A549 treated with dexamethasone at 1 μM for 4 hours (cell line): Measurements from ENCODE around the gene THUMPD1. TPM values are rescaled to one million over a fixed set of nuclear protein-coding genes. Genes with fewer than 3 reads are reported as not detected.

Experiments used
- total RNA-seq: library from RNA; stranded (reverse); fragments of 200-300 nt; extraction: Qiagen RNA extraction; gene quantifications from 5 replicates; pipeline ENCODE4 v1.2.3, GENCODE V29; 2022

THUMPD1 gene, protein sequence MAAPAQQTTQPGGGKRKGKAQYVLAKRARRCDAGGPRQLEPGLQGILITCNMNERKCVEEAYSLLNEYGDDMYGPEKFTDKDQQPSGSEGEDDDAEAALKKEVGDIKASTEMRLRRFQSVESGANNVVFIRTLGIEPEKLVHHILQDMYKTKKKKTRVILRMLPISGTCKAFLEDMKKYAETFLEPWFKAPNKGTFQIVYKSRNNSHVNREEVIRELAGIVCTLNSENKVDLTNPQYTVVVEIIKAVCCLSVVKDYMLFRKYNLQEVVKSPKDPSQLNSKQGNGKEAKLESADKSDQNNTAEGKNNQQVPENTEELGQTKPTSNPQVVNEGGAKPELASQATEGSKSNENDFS
- total RNA-seq = 23.0 to 28.1 TPM (median 26.8 TPM) in 5 replicates

DNA sequence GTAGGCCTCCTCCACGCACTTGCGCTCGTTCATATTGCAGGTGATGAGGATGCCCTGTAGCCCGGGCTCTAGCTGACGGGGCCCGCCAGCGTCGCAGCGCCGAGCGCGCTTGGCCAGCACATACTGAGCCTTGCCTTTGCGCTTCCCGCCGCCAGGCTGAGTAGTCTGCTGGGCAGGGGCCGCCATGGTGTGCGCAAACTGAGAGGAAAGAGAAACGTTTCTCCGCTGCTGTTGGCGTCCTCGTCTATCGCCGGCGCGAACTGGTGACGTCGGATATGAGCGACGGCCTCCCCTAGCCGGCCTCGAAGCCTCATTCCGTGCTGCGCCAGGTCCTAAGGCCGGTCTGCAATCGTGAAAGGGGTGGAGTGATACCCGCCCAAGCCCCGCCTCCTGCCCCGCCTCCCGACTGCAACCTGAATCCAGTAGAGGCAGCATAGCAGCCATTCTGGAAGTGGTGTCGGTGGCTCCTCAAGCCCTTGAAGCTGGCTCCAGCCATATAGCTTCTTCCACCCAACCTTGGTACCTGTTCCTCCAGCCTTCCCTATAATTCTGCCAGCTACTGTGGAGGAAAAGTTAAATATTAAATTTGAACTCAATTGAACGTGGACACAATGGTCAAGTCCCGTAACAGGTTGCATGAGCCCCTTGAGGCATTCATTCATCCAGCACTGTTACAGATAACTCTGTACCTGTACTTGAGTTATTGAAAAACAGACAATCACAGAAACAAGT, at the start of gene THUMPD1:
THUMPD1 (minus strand) TSS at position 265 of the 732 bp plus-strand sequence; CDS start at position 186, 79 bp downstream.

DNA sequence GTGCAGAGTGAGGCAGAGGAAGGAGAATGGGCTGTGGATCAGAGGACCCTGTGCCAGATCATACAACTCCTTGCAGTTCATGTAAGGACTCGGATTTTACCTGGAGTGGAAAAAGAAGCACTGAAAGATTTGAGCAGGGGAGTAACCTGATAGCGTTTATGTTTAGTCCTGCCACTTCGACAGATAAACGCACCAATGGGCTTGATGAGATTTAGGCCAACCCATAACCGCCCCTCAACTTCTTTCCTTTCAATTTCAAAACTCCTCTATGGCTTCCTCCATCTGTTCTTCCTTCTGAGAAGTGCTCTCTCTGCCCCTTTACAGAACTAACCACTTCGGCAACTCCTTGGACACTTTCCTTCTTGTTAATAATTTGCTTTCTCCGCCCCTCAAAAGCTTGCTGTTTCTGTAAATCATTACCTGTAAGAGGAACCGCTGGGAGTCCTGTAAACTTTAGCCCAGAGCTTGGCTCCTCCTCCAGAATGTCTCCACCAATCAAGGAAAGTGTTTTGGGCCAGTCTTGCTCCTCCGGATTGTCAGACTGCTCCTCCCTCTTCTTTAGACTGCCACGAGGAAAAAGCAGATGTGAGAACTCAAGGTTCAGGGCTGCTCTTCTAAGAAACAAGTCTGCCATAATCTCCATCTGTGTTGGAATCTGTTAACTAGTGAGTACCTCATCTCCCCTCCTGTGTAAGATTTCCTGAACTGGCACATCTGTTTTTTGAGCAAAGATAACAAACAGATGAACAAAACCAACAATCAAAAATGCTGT, 22.0 kb upstream of the THUMPD1 start, which contains the start of gene ACSM3:
ACSM3 (plus strand) TSS at position 554 of the 772 bp plus-strand sequence. CDS start 6,021 bp downstream, outside the sequence.

Other genes starting within 250 kb of the THUMPD1 start
- not detected in 5 replicates for gene ACSM2B, start 165.5 kb downstream of the THUMPD1 start, total RNA-seq
- not detected in 5 replicates for gene ACSM1, start 44.1 kb downstream of the THUMPD1 start, total RNA-seq
- gene ACSM3, start 22.2 kb upstream of the THUMPD1 start, total RNA-seq = 3.4 to 6.0 TPM (median 4.7 TPM) in 5 replicates
- 10.5 to 14.8 TPM (median 13.1 TPM) in 5 replicates for gene ERI2, start 64.7 kb upstream of the THUMPD1 start, total RNA-seq
- gene REXO5, start 64.7 kb upstream of the THUMPD1 start, total RNA-seq = 3.5 to 4.8 TPM (median 4.0 TPM) in 5 replicates
- 7.0 to 13.1 TPM (median 11.5 TPM) in 5 replicates for gene DCUN1D3, start 158.5 kb upstream of the THUMPD1 start, total RNA-seq
- gene LYRM1, start 159.0 kb upstream of the THUMPD1 start, total RNA-seq = 33.2 to 39.1 TPM (median 35.7 TPM) in 5 replicates